ENCODE results near the gene PIGA.
A peak's percentile ranks its signal among the peaks of the same experiment; 100 is the strongest.
"Not testable (repeated sequence)": the region's sequence is repeated elsewhere in the genome, so short reads cannot be mapped to it uniquely, and the experiment has no call there.

The PIGA gene

GRCh38 chrX:15298780-15299179 lies 36.5 kb downstream of the PIGA start:
- H3K9ac ChIP-seq (ENCODE audit: low read length in 2 of 2): no peak overlapping the region
- H3K9me3 ChIP-seq (ENCODE audit: control insufficient read depth in 2 of 2, low read length in 2 of 2): no peaks in the 10 kb centered on the region
- H3K4me1 ChIP-seq (ENCODE audit: control insufficient read depth, insufficient read depth, low read length): no peaks in the 10 kb centered on the region
- H3K27ac ChIP-seq (ENCODE audit: low read length): no peak overlapping the region
- no peaks in the 10 kb centered on the region for H3K36me3 ChIP-seq (ENCODE audit: control insufficient read depth in 2 of 2, insufficient read depth in 2 of 2, low read length in 2 of 2)
- peaks cover 0 to 12% of the 10 kb centered on the region in 2 donors for H3K27me3 ChIP-seq (ENCODE audit: control insufficient read depth in 1 of 2, insufficient read depth in 2 of 2, low read length in 2 of 2)
- no peak overlapping the region for H3K4me3 ChIP-seq (ENCODE audit: low read length in 2 of 2)

GRCh38 chrX:15298201-15298600 lies 37.1 kb downstream of the PIGA start:
- Histone ChIP-seq H3K4me1 (ENCODE audit: control insufficient read depth, insufficient read depth, low read length) (no peaks in the 10 kb centered on the region), H3K9me3 (ENCODE audit: control insufficient read depth in 2 of 2, low read length in 2 of 2) (no peaks in the 10 kb centered on the region), H3K27me3 (ENCODE audit: control insufficient read depth in 1 of 2, insufficient read depth in 2 of 2, low read length in 2 of 2) (peaks cover 0 to 12% of the 10 kb centered on the region in 2 donors), H3K9ac (ENCODE audit: low read length in 2 of 2) (no peak overlapping the region), H3K36me3 (ENCODE audit: control insufficient read depth in 2 of 2, insufficient read depth in 2 of 2, low read length in 2 of 2) (no peaks in the 10 kb centered on the region), H3K27ac (ENCODE audit: low read length) (no peak overlapping the region), H3K4me3 (ENCODE audit: low read length in 2 of 2) (no peak overlapping the region)

- H3K27ac ChIP-seq (ENCODE audit: low read length): no peak overlapping the region
- H3K4me3 ChIP-seq (ENCODE audit: low read length in 2 of 2): no peak overlapping the region
- H3K27me3 ChIP-seq (ENCODE audit: control insufficient read depth in 1 of 2, insufficient read depth in 2 of 2, low read length in 2 of 2): peaks cover 0 to 8% of the 10 kb centered on the region in 2 donors
- no peaks in the 10 kb centered on the region for H3K4me1 ChIP-seq (ENCODE audit: control insufficient read depth, insufficient read depth, low read length)
- H3K9ac ChIP-seq (ENCODE audit: low read length in 2 of 2): no peak overlapping the region
- no peaks in the 10 kb centered on the region for H3K9me3 ChIP-seq (ENCODE audit: control insufficient read depth in 2 of 2, low read length in 2 of 2)
- no peaks in the 10 kb centered on the region for H3K36me3 ChIP-seq (ENCODE audit: control insufficient read depth in 2 of 2, insufficient read depth in 2 of 2, low read length in 2 of 2)
Measured at GRCh38 chrX:15293451-15293850, 41.9 kb downstream of the PIGA start.

- Histone ChIP-seq H3K4me1 (ENCODE audit: control insufficient read depth, insufficient read depth, low read length) (no peaks in the 10 kb centered on the region), H3K27ac (ENCODE audit: low read length) (no peak overlapping the region), H3K9ac (ENCODE audit: low read length in 2 of 2) (no peak overlapping the region), H3K9me3 (ENCODE audit: control insufficient read depth in 2 of 2, low read length in 2 of 2) (no peaks in the 10 kb centered on the region), H3K36me3 (ENCODE audit: control insufficient read depth in 2 of 2, insufficient read depth in 2 of 2, low read length in 2 of 2) (no peaks in the 10 kb centered on the region), H3K27me3 (ENCODE audit: control insufficient read depth in 1 of 2, insufficient read depth in 2 of 2, low read length in 2 of 2) (peaks cover 0 to 6% of the 10 kb centered on the region in 2 donors), H3K4me3 (ENCODE audit: low read length in 2 of 2) (no peak overlapping the region)
Measured at GRCh38 chrX:15292861-15293260, 42.5 kb downstream of the PIGA start.

GRCh38 chrX:15277604-15278003 lies 57.7 kb downstream of the PIGA start:
- Histone ChIP-seq H3K36me3 (ENCODE audit: control insufficient read depth in 2 of 2, insufficient read depth in 2 of 2, low read length in 2 of 2) (no peaks in the 10 kb centered on the region), H3K27me3 (ENCODE audit: control insufficient read depth in 1 of 2, insufficient read depth in 2 of 2, low read length in 2 of 2) (peaks cover 0 to 2% of the 10 kb centered on the region in 2 donors), H3K4me3 (ENCODE audit: low read length in 2 of 2) (no peak overlapping the region), H3K4me1 (ENCODE audit: control insufficient read depth, insufficient read depth, low read length) (no peaks in the 10 kb centered on the region), H3K27ac (ENCODE audit: low read length) (no peak overlapping the region), H3K9ac (ENCODE audit: low read length in 2 of 2) (no peak overlapping the region), H3K9me3 (ENCODE audit: control insufficient read depth in 2 of 2, low read length in 2 of 2) (no peaks in the 10 kb centered on the region)

GRCh38 chrX:15274946-15275345 lies 60.4 kb downstream of the PIGA start:
- Histone ChIP-seq H3K27ac (ENCODE audit: low read length) (no peak overlapping the region), H3K36me3 (ENCODE audit: control insufficient read depth in 2 of 2, insufficient read depth in 2 of 2, low read length in 2 of 2) (no peaks in the 10 kb centered on the region), H3K4me3 (ENCODE audit: low read length in 2 of 2) (no peak overlapping the region), H3K9me3 (ENCODE audit: control insufficient read depth in 2 of 2, low read length in 2 of 2) (no peaks in the 10 kb centered on the region), H3K27me3 (ENCODE audit: control insufficient read depth in 1 of 2, insufficient read depth in 2 of 2, low read length in 2 of 2) (no peaks in the 10 kb centered on the region), H3K4me1 (ENCODE audit: control insufficient read depth, insufficient read depth, low read length) (no peaks in the 10 kb centered on the region), H3K9ac (ENCODE audit: low read length in 2 of 2) (no peak overlapping the region)

- not testable (repeated sequence) for H3K27me3 ChIP-seq (ENCODE audit: control insufficient read depth in 1 of 2, insufficient read depth in 2 of 2, low read length in 2 of 2); H3K4me3 ChIP-seq (ENCODE audit: low read length in 2 of 2); H3K4me1 ChIP-seq (ENCODE audit: control insufficient read depth, insufficient read depth, low read length); H3K9ac ChIP-seq (ENCODE audit: low read length in 2 of 2); H3K27ac ChIP-seq (ENCODE audit: low read length); H3K9me3 ChIP-seq (ENCODE audit: control insufficient read depth in 2 of 2, low read length in 2 of 2); H3K36me3 ChIP-seq (ENCODE audit: control insufficient read depth in 2 of 2, insufficient read depth in 2 of 2, low read length in 2 of 2)
Measured at GRCh38 chrX:15273275-15273674, 62.0 kb downstream of the PIGA start.

GRCh38 chrX:15271757-15272156 lies 63.6 kb downstream of the PIGA start:
- no peaks in the 10 kb centered on the region for H3K9me3 ChIP-seq (ENCODE audit: control insufficient read depth in 2 of 2, low read length in 2 of 2)

GRCh38 chrX:15269618-15270521 lies 65.5 kb downstream of the PIGA start, which contains the start of gene ASB9:
TSS of gene ASB9 (minus strand) at chrX:15270083. CDS start at chrX:15269874, 209 bp downstream.
- H3K27me3 ChIP-seq (ENCODE audit: control insufficient read depth in 1 of 2, insufficient read depth in 2 of 2, low read length in 2 of 2): peaks cover 0 to 4% of the 10 kb centered on the region in 2 donors
- no peaks in the 10 kb centered on the region for H3K36me3 ChIP-seq (ENCODE audit: control insufficient read depth in 2 of 2, insufficient read depth in 2 of 2, low read length in 2 of 2)
- peak within 1 kb of the TSS; percentile 31 to 55 for H3K4me3 ChIP-seq (ENCODE audit: low read length in 2 of 2)
- peaks cover 2% of the 10 kb centered on the region for H3K4me1 ChIP-seq (ENCODE audit: control insufficient read depth, insufficient read depth, low read length)
- no peak within 1 kb of the TSS for H3K9ac ChIP-seq (ENCODE audit: low read length in 2 of 2)
- no peak within 1 kb of the TSS for H3K27ac ChIP-seq (ENCODE audit: low read length)
- no peaks in the 10 kb centered on the region for H3K9me3 ChIP-seq (ENCODE audit: control insufficient read depth in 2 of 2, low read length in 2 of 2)

More at GRCh38 chrX:15271757-15272156, 63.6 kb downstream of the PIGA start:
- Histone ChIP-seq H3K27ac (ENCODE audit: low read length) (no peak overlapping the region), H3K4me3 (ENCODE audit: low read length in 2 of 2) (no peak overlapping the region), H3K36me3 (ENCODE audit: control insufficient read depth in 2 of 2, insufficient read depth in 2 of 2, low read length in 2 of 2) (no peaks in the 10 kb centered on the region), H3K9ac (ENCODE audit: low read length in 2 of 2) (no peak overlapping the region), H3K4me1 (ENCODE audit: control insufficient read depth, insufficient read depth, low read length) (peaks cover 2% of the 10 kb centered on the region), H3K27me3 (ENCODE audit: control insufficient read depth in 1 of 2, insufficient read depth in 2 of 2, low read length in 2 of 2) (no peaks in the 10 kb centered on the region)

All from stomach smooth muscle (tissue), 2 donors.